VCaP (cell line): ENCODE measurements around the gene KDM4C.

Experiments
- H3K27ac ChIP-seq: fragments of 450-650 bp; 2 replicates; pipeline ENCODE4 v1.5.1; 2017
- CTCF ChIP-seq: fragments of 450-650 bp; conservative IDR thresholded peaks from 2 replicates; pipeline ENCODE4 v1.5.1; 2017; ENCODE audit warnings: mild to moderate bottlenecking, moderate library complexity

Gene KDM4C

DNA sequence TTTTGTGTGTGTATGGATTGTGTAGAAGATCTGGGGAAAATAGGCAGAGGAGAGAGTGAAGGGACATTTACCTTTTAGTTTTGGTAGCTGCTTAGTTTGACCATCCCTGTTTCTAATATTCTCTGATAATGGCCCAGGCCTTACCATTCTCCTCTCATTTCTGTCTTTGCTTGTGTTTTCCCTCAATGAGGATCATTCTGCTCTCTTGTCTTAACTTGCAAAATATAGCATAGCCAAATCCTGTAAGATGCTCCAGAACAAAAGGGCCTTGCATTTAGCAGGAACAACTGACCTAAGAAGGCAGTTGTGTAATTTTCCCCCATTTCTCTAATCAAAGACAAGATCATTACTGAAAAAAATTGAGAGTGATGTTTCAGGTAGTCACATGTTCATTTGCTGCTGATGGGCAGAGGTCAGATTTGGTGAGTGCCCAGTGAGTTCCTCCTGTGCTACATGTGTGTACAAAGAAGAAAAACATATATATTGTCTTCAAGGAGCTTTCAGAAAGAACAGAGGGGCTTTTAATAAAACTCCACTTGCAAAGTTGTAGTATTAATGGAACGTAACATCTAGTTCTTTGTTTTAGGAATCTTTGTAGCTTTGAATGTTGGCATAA is 139.5 kb downstream of the KDM4C start:
- TF ChIP-seq CTCF = no peak
- no peak overlapping the region for H3K27ac ChIP-seq

DNA sequence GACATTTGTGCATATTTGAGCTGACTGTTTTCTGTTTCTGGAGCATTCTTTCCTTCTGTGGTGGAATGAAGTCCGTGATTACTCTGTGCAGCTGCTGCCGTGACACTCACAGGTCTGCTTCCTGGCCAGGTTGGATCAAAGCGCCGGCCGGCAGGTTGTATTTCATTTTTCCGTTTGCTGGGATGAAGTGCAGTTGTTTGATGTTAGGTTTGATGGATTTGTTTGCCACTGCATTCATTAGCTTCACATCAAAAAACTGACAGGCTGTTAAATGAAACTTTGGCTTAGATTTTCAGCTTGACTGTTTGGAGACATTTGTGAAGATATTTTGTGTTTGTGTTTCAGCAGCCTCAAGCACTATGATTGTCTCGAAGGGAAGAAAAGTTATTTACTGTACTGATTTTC is 140.1 kb downstream of the KDM4C start:
- no peak overlapping the region for H3K27ac ChIP-seq
- TF ChIP-seq CTCF = no peak

DNA sequence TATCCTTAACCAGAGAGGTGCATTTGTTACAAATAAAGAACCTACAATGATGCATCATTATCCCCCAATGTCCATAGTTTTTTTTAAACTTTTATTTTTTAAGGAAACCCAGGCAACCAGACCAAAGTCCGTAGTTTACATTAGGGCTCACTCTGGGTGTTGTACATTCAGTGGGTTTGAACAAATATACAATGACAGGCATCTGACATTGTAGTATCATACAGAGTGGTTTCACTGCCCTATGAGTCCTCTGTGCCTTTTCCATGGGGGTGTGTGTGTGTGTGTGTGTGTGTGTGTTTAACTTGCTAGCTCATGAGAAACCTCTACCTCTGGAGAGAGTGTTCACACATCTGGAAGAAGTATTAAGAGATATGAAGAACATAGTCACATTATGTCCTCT is 141.5 kb downstream of the KDM4C start:
- no peak for TF ChIP-seq CTCF

GRCh38 chr9:6900440-6900883 is 142.7 kb downstream of the KDM4C start:
- TF ChIP-seq CTCF = no peak
- H3K27ac ChIP-seq = no peak overlapping the region

More for the DNA sequence above, 141.5 kb downstream of the KDM4C start:
- H3K27ac ChIP-seq = no peak overlapping the region

DNA sequence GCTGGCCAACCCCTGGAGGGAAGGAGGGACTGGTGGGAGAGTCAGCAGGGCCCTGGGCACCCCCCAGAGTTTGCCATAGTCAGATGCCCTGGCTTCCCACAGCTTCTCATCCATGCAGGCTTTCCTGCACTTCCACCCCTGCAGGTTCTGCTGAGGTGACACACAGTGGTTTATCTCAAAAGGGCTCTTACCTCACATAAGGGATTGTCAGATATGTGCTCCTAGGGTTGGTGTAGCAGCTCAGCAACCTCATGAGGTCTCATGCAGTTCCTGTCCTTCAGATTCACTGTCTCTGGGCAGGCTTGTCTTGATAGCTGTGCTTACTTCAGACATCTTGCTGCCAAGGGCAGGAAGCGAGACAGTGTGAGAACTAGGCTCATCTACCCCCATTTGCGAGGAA is 143.4 kb downstream of the KDM4C start:
- TF ChIP-seq CTCF = no peak
- no peak overlapping the region for H3K27ac ChIP-seq

DNA sequence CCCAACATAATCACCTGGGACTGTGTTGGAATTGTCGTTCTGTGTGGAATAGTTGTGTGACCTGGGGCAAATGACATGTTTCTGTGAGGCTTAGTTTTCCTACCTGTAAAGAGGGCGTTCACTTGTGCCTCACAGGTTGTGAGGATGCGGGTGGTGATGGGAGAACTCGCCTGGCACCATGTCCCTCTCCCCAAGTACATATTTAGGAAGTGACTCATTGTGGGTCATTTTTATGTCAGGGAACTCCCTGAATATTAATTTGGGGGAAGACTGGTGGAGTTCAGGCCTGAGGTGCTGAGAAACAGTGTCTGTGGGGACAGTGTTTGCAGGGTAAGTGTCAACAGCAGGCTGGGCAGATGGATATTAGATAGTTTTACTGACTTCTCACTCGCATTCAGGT is 144.7 kb downstream of the KDM4C start:
- no peak for TF ChIP-seq CTCF
- no peak overlapping the region for H3K27ac ChIP-seq

- no peak overlapping the region for H3K27ac ChIP-seq
- TF ChIP-seq CTCF = no peak
These were observed 146.6 kb downstream of the KDM4C start for GRCh38 chr9:6904371-6904770.
